Psoas muscle (tissue), 8 donors: ENCODE data around the gene CDR2L. TPM values are rescaled to one million over a fixed set of nuclear protein-coding genes. Genes with fewer than 3 reads are reported as not detected.
A peak's percentile ranks its signal among the peaks of the same experiment; 100 is the strongest.

ENCODE experiments used
- ATAC-seq, 4 donors: fragments of 200-7000 bp; cut with Tn5 transposase; one replicate each; pipeline ENCODE4 v1.9.1; 2020; ENCODE audit warnings: moderate library complexity in 3 of 4, mild to moderate bottlenecking in 2 of 4
- DNase-seq, 2 donors: peaks; one replicate each; pipeline ENCODE4 v3.0.0-alpha.2; 2020
- H3K27ac ChIP-seq: fragments of 200-600 bp; one replicate; pipeline ENCODE4 v1.8.0; 2022
- H3K27me3 ChIP-seq, 3 donors: fragments of 200-600 bp in 1 of 3; one replicate each; pipeline versions ENCODE4 v1.6.1 to v1.8.0; 2013 to 2022; ENCODE audit warnings: low read length in 2 of 3, mild to moderate bottlenecking in 2 of 3, moderate library complexity in 1 of 3; ENCODE audit not compliant: insufficient read depth in 3 of 3
- H3K36me3 ChIP-seq, 2 donors: fragments of 200-600 bp in 1 of 2; one replicate each; pipeline versions ENCODE4 v1.6.1 to v1.8.0; 2013 to 2022; ENCODE audit warnings: low read depth in 1 of 2, mild to moderate bottlenecking in 1 of 2, moderate library complexity in 1 of 2; ENCODE audit not compliant: insufficient read depth in 1 of 2
- H3K4me1 ChIP-seq: fragments of 200-600 bp; one replicate; pipeline ENCODE4 v1.8.0; 2022
- H3K4me3 ChIP-seq: fragments of 200-600 bp; one replicate; pipeline ENCODE4 v1.8.0; 2022; ENCODE audit warnings: mild to moderate bottlenecking
- H3K9me3 ChIP-seq: fragments of 200-600 bp; one replicate; pipeline ENCODE4 v1.8.0; 2022
- CTCF ChIP-seq: fragments of 200-600 bp; IDR thresholded peaks from one replicate; pipeline ENCODE4 v1.8.0; 2022; ENCODE audit warnings: antibody characterized with exemption
- WGBS, 3 donors: extraction: QIAGEN DNeasy Blood & Tissue Kit; methylation state at CpG; one replicate each; pipeline versions ENCODE4 v1.1.6 to v1.1.7; 2013; 5-methylcytosine and 5-hydroxymethylcytosine counted together
- intact Hi-C, 2 donors: fragments of 100-400 bp; cut with DNase I; formaldehyde crosslinking; loops; one replicate each; pipeline versions ENCODE4 v1.11.0 to v1.14.2; 2022
- polyA plus RNA-seq, 3 donors: library from polyadenylated mRNA; stranded (reverse); fragments of 200-250 nt; gene quantifications; one replicate each; pipeline ENCODE4 v1.2.3, GENCODE V29; 2013
- total RNA-seq, 4 donors: library from RNA; stranded (reverse); fragmentation: NEBNext Ultra II Directional in 2 of 4; extraction: Animal tissue kit (Norgen Biotek cat#: 25700) in 2 of 4; gene quantifications; one replicate each; pipeline versions ENCODE4 v1.2.1 to v1.2.4, GENCODE V29; 2021 to 2023
- donor health status: healthy with polysubstance abuse.
- donor health status: DM: no; HTN: no; CAD: no; lungs with moderate emphysema.
- donor health status: Bipolar disorder and iron deficiency.
- donor health status: healthy.
- donor health status: DM: yes; HTN: yes; CAD: no.
- donor health status: DM: no; HTN: no; CAD: no.
- donor health status: DM: no; HTN: no; CAD: no.
- donor health status: DM: yes; HTN: yes; CAD: no.

Gene CDR2L
- total and polyA plus RNA-seq, 7 donors = 1.3 to 3.4 (median 1.7) TPM

GRCh38 chr17:75008373-75008772 lies 20.9 kb downstream of the CDR2L start:
- no peak for TF ChIP-seq CTCF
- Histone ChIP-seq H3K36me3 (no peaks in the 10 kb centered on the region), H3K27ac (no peak overlapping the region), H3K27me3 (no peaks in the 10 kb centered on the region), H3K4me3 (no peak overlapping the region), H3K9me3 (no peaks in the 10 kb centered on the region), H3K4me1 (peaks cover 9% of the 10 kb centered on the region)
- intact Hi-C loops = loop anchor here in 1 of 2 donors (5.0 kb wide), 1 partner anchor 46 kb away; no protein-coding TSS in a partner anchor
- ATAC-seq (no peak), DNase-seq (peak in 1 of 2 donors; percentile 16)
- 88 to 91% (median 90%) methylated on average over 6 of the region's 6 CpGs for WGBS, 3 donors

- no peak for TF ChIP-seq CTCF
- DNase-seq = peak in 1 of 2 donors; percentile 23
- Histone ChIP-seq H3K27me3 (no peaks in the 10 kb centered on the region), H3K36me3 (no peaks in the 10 kb centered on the region), H3K4me3 (no peak overlapping the region), H3K9me3 (no peaks in the 10 kb centered on the region), H3K4me1 (peaks cover 15% of the 10 kb centered on the region), H3K27ac (no peak overlapping the region)
- no peak for ATAC-seq
- intact Hi-C loops = loop anchor here in 1 of 2 donors (5.0 kb wide), 1 partner anchor 47 kb away; no protein-coding TSS in a partner anchor
- 75 to 81% (median 80%) methylated on average over 2 of the region's 2 CpGs for WGBS, 3 donors
Measured at GRCh38 chr17:75009139-75009724, 21.8 kb downstream of the CDR2L start.

- intact Hi-C loops = loop anchor here in 1 of 2 donors (5.0 kb wide), 1 partner anchor 49 kb away; no protein-coding TSS in a partner anchor
- no peak overlapping the region for H3K4me3 ChIP-seq
- ATAC-seq (peak in 2 of 4 donors; percentile 5 to 26), DNase-seq (peak in 1 of 2 donors; percentile 58)
- H3K27me3 ChIP-seq = no peaks in the 10 kb centered on the region
- no peak for TF ChIP-seq CTCF
- H3K9me3 ChIP-seq = no peaks in the 10 kb centered on the region
- H3K4me1 ChIP-seq = peaks cover 15% of the 10 kb centered on the region
- 40 to 51% (median 50%) methylated on average over 7 to 8 of the region's 8 CpGs for WGBS, 3 donors
- H3K27ac ChIP-seq = peak overlapping the region; percentile 85
- H3K36me3 ChIP-seq = no peaks in the 10 kb centered on the region
Measured at GRCh38 chr17:75010683-75011400, 23.4 kb downstream of the CDR2L start.

- WGBS, 3 donors = 15 to 26% (median 21%) methylated on average over 13 of the region's 13 CpGs
- Histone ChIP-seq H3K9me3 (no peaks in the 10 kb centered on the region), H3K4me3 (peak overlapping the region; percentile 84), H3K4me1 (peaks cover 15% of the 10 kb centered on the region), H3K27me3 (no peaks in the 10 kb centered on the region), H3K36me3 (peaks cover 0 to 2% of the 10 kb centered on the region in 2 donors), H3K27ac (peak overlapping the region; percentile 85)
- no peak for TF ChIP-seq CTCF
- DNase-seq (peak; percentile 70 to 81), ATAC-seq (peak; percentile 60 to 83 (median 68))
- intact Hi-C loops = loop anchor here in 1 of 2 donors (5.0 kb wide), 1 partner anchor 49 kb away; no protein-coding TSS in a partner anchor
Measured at GRCh38 chr17:75011401-75012095, 24.1 kb downstream of the CDR2L start.
